Lower leg skin (tissue), 3 donors: ENCODE measurements around the gene BANP.

ENCODE experiments used
- CTCF ChIP-seq, 3 donors: fragments of 450-650 bp; IDR thresholded peaks; one replicate each; pipeline ENCODE4 v1.5.1; 2016; ENCODE audit warnings: antibody characterized with exemption in 3 of 3, mild to moderate bottlenecking in 3 of 3, moderate library complexity in 2 of 3
- POLR2A ChIP-seq, 2 donors: fragments of 450-650 bp; IDR thresholded peaks; one replicate each; pipeline ENCODE4 v1.6.1; 2016 to 2017; ENCODE audit warnings: antibody characterized with exemption in 2 of 2, mild to moderate bottlenecking in 1 of 2, moderate library complexity in 1 of 2

GRCh38 chr16:87979352-87979751 is 28.1 kb downstream of the BANP start:
- no peak for TF ChIP-seq CTCF (IDR thresholded peaks at IDR 0.05)
- TF ChIP-seq POLR2A (IDR thresholded peaks at IDR 0.05), result no peak
